Measurements from ENCODE around the gene CCDC177. TPM values are rescaled to one million over a fixed set of nuclear protein-coding genes. Genes with fewer than 3 reads are reported as not detected.

Gene CCDC177
- total and polyA plus RNA-seq, 2 experiments from 2014 or later = 0.23 TPM; not detected in 1

- Histone ChIP-seq H3K4me1 (ENCODE audit: insufficient read depth) (peaks cover 6% of the 10 kb centered on the region), H4K20me1 (ENCODE audit: insufficient read depth, poor library complexity, severe bottlenecking) (no peaks in the 10 kb centered on the region), H3K9me3 (ENCODE audit: low read depth) (no peaks in the 10 kb centered on the region), H3K4me2 (no peak overlapping the region), H3K79me2 (no peaks in the 10 kb centered on the region), H3K36me3 (replicated peaks; ENCODE audit: insufficient read depth, low read depth) (no peaks in the 10 kb centered on the region), H3K27ac (no peak overlapping the region), H3K27me3 (no peaks in the 10 kb centered on the region), H2AFZ (no peak overlapping the region), H3K4me3 (no peak overlapping the region), H3K9me2 (replicated peaks; ENCODE audit: insufficient read depth) (no peaks in the 10 kb centered on the region)
- no peak for DNase-seq (ENCODE audit: low spot score)
- WGBS (ENCODE audit: low lambda C conversion rate, missing lambda C conversion rate) = 92% methylated on average over 4 of the region's 4 CpGs
- TF ChIP-seq EZH2phosphoT487 (IDR thresholded peaks at IDR 0.05; ENCODE audit: low read depth, severe bottlenecking, unreplicated experiment) = no peak
- TF ChIP-seq CTCF (IDR thresholded peaks at IDR 0.05; ENCODE audit: poor library complexity) = no peak
- TF ChIP-seq EZH2 (IDR thresholded peaks at IDR 0.05; ENCODE audit: borderline replicate concordance) = no peak
These were observed 8.2 kb upstream of the CCDC177 start for GRCh38 chr14:69582829-69583228.

- DNase-seq (ENCODE audit: low spot score) = no peak
- Histone ChIP-seq H3K4me1 (ENCODE audit: insufficient read depth) (peaks cover 6% of the 10 kb centered on the region), H4K20me1 (ENCODE audit: insufficient read depth, poor library complexity, severe bottlenecking) (no peaks in the 10 kb centered on the region), H3K36me3 (replicated peaks; ENCODE audit: insufficient read depth, low read depth) (no peaks in the 10 kb centered on the region), H3K27ac (no peak overlapping the region), H2AFZ (no peak overlapping the region), H3K9me2 (replicated peaks; ENCODE audit: insufficient read depth) (no peaks in the 10 kb centered on the region), H3K4me2 (no peak overlapping the region), H3K27me3 (no peaks in the 10 kb centered on the region), H3K9me3 (ENCODE audit: low read depth) (no peaks in the 10 kb centered on the region), H3K79me2 (no peaks in the 10 kb centered on the region), H3K4me3 (no peak overlapping the region)
- TF ChIP-seq CTCF (IDR thresholded peaks at IDR 0.05; ENCODE audit: poor library complexity) = no peak
- no peak for TF ChIP-seq EZH2 (IDR thresholded peaks at IDR 0.05; ENCODE audit: borderline replicate concordance)
- TF ChIP-seq EZH2phosphoT487 (IDR thresholded peaks at IDR 0.05; ENCODE audit: low read depth, severe bottlenecking, unreplicated experiment) = no peak
- WGBS (ENCODE audit: low lambda C conversion rate, missing lambda C conversion rate) = 95% methylated on average over 1 of the region's 1 CpG
These were observed 7.5 kb upstream of the CCDC177 start for GRCh38 chr14:69582212-69582611.

GRCh38 chr14:69581316-69581935 is 6.8 kb upstream of the CCDC177 start:
- Histone ChIP-seq H3K4me1 (ENCODE audit: insufficient read depth) (peaks cover 6% of the 10 kb centered on the region), H3K27me3 (peaks cover 2% of the 10 kb centered on the region), H3K4me2 (no peak overlapping the region), H3K9me2 (replicated peaks; ENCODE audit: insufficient read depth) (no peaks in the 10 kb centered on the region), H2AFZ (no peak overlapping the region), H3K27ac (no peak overlapping the region), H3K4me3 (no peak overlapping the region), H3K9me3 (ENCODE audit: low read depth) (no peaks in the 10 kb centered on the region), H4K20me1 (ENCODE audit: insufficient read depth, poor library complexity, severe bottlenecking) (no peaks in the 10 kb centered on the region), H3K79me2 (no peaks in the 10 kb centered on the region), H3K36me3 (replicated peaks; ENCODE audit: insufficient read depth, low read depth) (no peaks in the 10 kb centered on the region)
- no peak for DNase-seq (ENCODE audit: low spot score)
- 86% methylated on average over 7 of the region's 7 CpGs for WGBS (ENCODE audit: low lambda C conversion rate, missing lambda C conversion rate)
- TF ChIP-seq EZH2 (IDR thresholded peaks at IDR 0.05; ENCODE audit: borderline replicate concordance) (no peak), EZH2phosphoT487 (IDR thresholded peaks at IDR 0.05; ENCODE audit: low read depth, severe bottlenecking, unreplicated experiment) (no peak), CTCF (IDR thresholded peaks at IDR 0.05; ENCODE audit: poor library complexity) (no peak)

Measured in hepatocyte (in vitro differentiated cells).